IMR-90 (cell line): ENCODE data around the gene PTPRO.

ENCODE experiments used
- CEBPB ChIP-seq: IDR thresholded peaks from 2 replicates; pipeline ENCODE4 v1.6.1; 2012; ENCODE audit warnings: low read depth, low read length, improper control_type of control experiment
- FOS ChIP-seq: fragments of 150-350 bp; IDR thresholded peaks from 2 replicates; pipeline ENCODE4 v1.6.1; 2016; ENCODE audit warnings: low read depth, low read length
- MAFK ChIP-seq: IDR thresholded peaks from 2 replicates; pipeline ENCODE4 v1.6.1; 2012; ENCODE audit warnings: low read depth, low read length, improper control_type of control experiment
- MXI1 ChIP-seq: IDR thresholded peaks from 2 replicates; pipeline ENCODE4 v1.6.1; 2012; ENCODE audit warnings: low read depth, mild to moderate bottlenecking, low read length, moderate library complexity, borderline replicate concordance
- POLR2A ChIP-seq: IDR thresholded peaks from 2 replicates; pipeline ENCODE4 v1.6.1; 2012; ENCODE audit warnings: mild to moderate bottlenecking, low read depth, low read length
- RAD21 ChIP-seq: IDR thresholded peaks from 2 replicates; pipeline ENCODE4 v1.6.1; 2012; ENCODE audit warnings: low read length, improper control_type of control experiment
- RCOR1 ChIP-seq: IDR thresholded peaks from 2 replicates; pipeline ENCODE4 v1.6.1; 2012; ENCODE audit warnings: mild to moderate bottlenecking, low read length, improper control_type of control experiment; ENCODE audit not compliant: insufficient replicate concordance
- RFX5 ChIP-seq: IDR thresholded peaks from 2 replicates; pipeline ENCODE4 v1.8.0; 2012; ENCODE audit warnings: low read depth, mild to moderate bottlenecking, low read length, moderate library complexity
- SMC3 ChIP-seq: fragments of 150-350 bp; IDR thresholded peaks from 2 replicates; pipeline ENCODE4 v1.6.1; 2016; ENCODE audit warnings: low read depth, mild to moderate bottlenecking, antibody characterized with exemption, low read length, moderate library complexity
- TF ChIP-seq, protein P1 (sequence below): conservative IDR thresholded peaks from 2 replicates; pipeline ENCODE4 v1.5.1; 2012; ENCODE audit warnings: mild to moderate bottlenecking, low read depth, low read length, improper control_type of control experiment
- TF ChIP-seq, protein P2 (sequence below): fragments of 150-350 bp; IDR thresholded peaks from 2 replicates; pipeline ENCODE4 v1.6.1; 2016; ENCODE audit warnings: low read depth, mild to moderate bottlenecking, low read length, moderate library complexity, borderline replicate concordance

DNA sequence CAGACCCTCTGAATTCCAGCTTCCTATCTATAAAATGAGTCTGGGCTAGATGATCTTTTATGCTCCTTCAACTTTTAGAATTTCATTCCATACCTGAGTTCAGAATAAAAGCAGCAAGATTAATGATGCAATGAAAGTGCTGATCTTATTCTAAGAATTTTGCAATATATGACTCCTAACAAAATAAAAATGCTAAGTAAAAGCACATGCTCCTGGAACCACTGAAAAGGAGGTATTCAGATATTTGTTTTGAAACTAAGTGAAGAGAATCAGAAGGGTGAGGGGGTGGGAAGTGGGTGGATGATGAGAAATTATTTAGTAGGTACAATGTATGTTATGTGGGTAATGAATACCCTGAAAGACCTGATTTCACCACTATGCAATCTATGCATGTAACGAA lies 216.6 kb downstream of the PTPRO start:
- TF ChIP-seq, protein P1, sequence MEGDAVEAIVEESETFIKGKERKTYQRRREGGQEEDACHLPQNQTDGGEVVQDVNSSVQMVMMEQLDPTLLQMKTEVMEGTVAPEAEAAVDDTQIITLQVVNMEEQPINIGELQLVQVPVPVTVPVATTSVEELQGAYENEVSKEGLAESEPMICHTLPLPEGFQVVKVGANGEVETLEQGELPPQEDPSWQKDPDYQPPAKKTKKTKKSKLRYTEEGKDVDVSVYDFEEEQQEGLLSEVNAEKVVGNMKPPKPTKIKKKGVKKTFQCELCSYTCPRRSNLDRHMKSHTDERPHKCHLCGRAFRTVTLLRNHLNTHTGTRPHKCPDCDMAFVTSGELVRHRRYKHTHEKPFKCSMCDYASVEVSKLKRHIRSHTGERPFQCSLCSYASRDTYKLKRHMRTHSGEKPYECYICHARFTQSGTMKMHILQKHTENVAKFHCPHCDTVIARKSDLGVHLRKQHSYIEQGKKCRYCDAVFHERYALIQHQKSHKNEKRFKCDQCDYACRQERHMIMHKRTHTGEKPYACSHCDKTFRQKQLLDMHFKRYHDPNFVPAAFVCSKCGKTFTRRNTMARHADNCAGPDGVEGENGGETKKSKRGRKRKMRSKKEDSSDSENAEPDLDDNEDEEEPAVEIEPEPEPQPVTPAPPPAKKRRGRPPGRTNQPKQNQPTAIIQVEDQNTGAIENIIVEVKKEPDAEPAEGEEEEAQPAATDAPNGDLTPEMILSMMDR: no peak
- TF ChIP-seq RAD21 (no peak), POLR2A (no peak), CEBPB (peak; percentile 40; the same call in 1 of the 2 replicates), SMC3 (no peak), MAFK (no peak), RCOR1 (no peak), RFX5 (no peak), FOS (no peak), MXI1 (no peak)
- TF ChIP-seq, protein P2, sequence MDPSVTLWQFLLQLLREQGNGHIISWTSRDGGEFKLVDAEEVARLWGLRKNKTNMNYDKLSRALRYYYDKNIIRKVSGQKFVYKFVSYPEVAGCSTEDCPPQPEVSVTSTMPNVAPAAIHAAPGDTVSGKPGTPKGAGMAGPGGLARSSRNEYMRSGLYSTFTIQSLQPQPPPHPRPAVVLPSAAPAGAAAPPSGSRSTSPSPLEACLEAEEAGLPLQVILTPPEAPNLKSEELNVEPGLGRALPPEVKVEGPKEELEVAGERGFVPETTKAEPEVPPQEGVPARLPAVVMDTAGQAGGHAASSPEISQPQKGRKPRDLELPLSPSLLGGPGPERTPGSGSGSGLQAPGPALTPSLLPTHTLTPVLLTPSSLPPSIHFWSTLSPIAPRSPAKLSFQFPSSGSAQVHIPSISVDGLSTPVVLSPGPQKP: no peak
